Thoracic aorta (tissue), 2 donors: Measurements from ENCODE around the gene DDX39A. TPM values are rescaled to one million over a fixed set of nuclear protein-coding genes. Genes with fewer than 3 reads are reported as not detected.
"Not testable (repeated sequence)": the region's sequence is repeated elsewhere in the genome, so short reads cannot be mapped to it uniquely, and the experiment has no call there.

ENCODE experiments used
- ATAC-seq: fragments of 150-250 bp; one replicate; pipeline ENCODE4 v1.8.0; 2017; ENCODE audit warnings: low read depth; ENCODE audit not compliant: insufficient number of reproducible peaks, low FRiP score
- DNase-seq: peaks from one replicate; pipeline ENCODE4 v3.0.0-alpha.2; 2020; ENCODE audit warnings: low spot score
- H3K27ac ChIP-seq, 2 donors: fragments of 200-600 bp; sonication (generic); 1 replicate in 1 of 2; 2 replicates in 1 of 2; pipeline ENCODE4 v1.5.1; 2016; ENCODE audit warnings: mild to moderate bottlenecking in 2 of 2, moderate library complexity in 2 of 2
- H3K27me3 ChIP-seq: fragments of 200-600 bp; sonication (generic); replicated peaks from 2 replicates; pipeline ENCODE4 v1.6.0; 2016; ENCODE audit warnings: mild to moderate bottlenecking; ENCODE audit not compliant: insufficient read depth
- H3K36me3 ChIP-seq: fragments of 200-600 bp; sonication (generic); one replicate; pipeline ENCODE4 v1.5.1; 2016
- H3K4me1 ChIP-seq, 2 donors: fragments of 200-600 bp; sonication (generic); 1 replicate in 1 of 2; 2 replicates in 1 of 2; pipeline versions ENCODE4 v1.5.1 to v1.6.0; 2016; ENCODE audit warnings: low read depth in 2 of 2, mild to moderate bottlenecking in 1 of 2; ENCODE audit not compliant: control insufficient read depth in 1 of 2
- H3K4me3 ChIP-seq: fragments of 200-600 bp; sonication (generic); 2 replicates; pipeline ENCODE4 v1.5.1; 2016; ENCODE audit warnings: mild to moderate bottlenecking
- H3K9me3 ChIP-seq: fragments of 200-600 bp; sonication (generic); 2 replicates; pipeline ENCODE4 v1.5.1; 2016
- total RNA-seq, 2 donors: library from RNA; depleted of rRNA; stranded (reverse); fragments of >200 nt; gene quantifications; one replicate each; pipeline versions ENCODE4 v1.1.0 to v1.2.3, GENCODE V29; 2016
- TF ChIP-seq, protein P1 (sequence below): fragments of 200-600 bp; sonication (generic); IDR thresholded peaks from one replicate; pipeline ENCODE4 v1.5.1; 2019; ENCODE audit warnings: antibody characterized with exemption

Gene DDX39A
- total RNA-seq, 2 donors from 2014 or later: 77.4 to 81.6 TPM

DNA sequence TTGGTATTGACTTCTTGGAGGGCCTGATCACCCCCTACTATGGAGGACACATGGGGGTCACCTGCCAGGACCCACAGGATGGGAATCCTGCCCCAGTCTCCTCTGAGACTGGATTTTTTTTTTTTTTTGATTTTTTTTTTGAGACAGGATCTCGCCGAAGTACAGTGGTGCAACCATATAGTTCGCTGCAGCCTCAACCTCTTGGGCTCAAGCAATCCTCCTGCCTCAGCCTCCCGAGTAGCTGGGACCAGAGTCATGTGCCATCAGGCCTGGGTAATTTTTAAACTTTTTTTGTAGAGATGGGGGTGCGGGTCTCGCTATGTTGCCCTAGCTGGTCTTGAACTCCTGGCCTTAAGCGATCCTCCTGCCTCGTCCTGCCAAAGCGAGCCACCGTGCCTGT is 52.1 kb downstream of the DDX39A start:
- no peak overlapping the region for H3K4me3 ChIP-seq
- no peak for DNase-seq
- H3K4me1 ChIP-seq: peaks cover 25 to 57% of the 10 kb centered on the region in 2 donors
- ATAC-seq: no peak
- H3K36me3 ChIP-seq: no peaks in the 10 kb centered on the region
- TF ChIP-seq, protein P1, sequence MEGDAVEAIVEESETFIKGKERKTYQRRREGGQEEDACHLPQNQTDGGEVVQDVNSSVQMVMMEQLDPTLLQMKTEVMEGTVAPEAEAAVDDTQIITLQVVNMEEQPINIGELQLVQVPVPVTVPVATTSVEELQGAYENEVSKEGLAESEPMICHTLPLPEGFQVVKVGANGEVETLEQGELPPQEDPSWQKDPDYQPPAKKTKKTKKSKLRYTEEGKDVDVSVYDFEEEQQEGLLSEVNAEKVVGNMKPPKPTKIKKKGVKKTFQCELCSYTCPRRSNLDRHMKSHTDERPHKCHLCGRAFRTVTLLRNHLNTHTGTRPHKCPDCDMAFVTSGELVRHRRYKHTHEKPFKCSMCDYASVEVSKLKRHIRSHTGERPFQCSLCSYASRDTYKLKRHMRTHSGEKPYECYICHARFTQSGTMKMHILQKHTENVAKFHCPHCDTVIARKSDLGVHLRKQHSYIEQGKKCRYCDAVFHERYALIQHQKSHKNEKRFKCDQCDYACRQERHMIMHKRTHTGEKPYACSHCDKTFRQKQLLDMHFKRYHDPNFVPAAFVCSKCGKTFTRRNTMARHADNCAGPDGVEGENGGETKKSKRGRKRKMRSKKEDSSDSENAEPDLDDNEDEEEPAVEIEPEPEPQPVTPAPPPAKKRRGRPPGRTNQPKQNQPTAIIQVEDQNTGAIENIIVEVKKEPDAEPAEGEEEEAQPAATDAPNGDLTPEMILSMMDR: no peak
- H3K27me3 ChIP-seq: no peaks in the 10 kb centered on the region
- H3K9me3 ChIP-seq: no peaks in the 10 kb centered on the region
- H3K27ac ChIP-seq: no peak overlapping the region

GRCh38 chr19:14366529-14366928 is 52.6 kb downstream of the DDX39A start:
- H3K4me1 ChIP-seq: peaks cover 25 to 61% of the 10 kb centered on the region in 2 donors
- H3K27me3 ChIP-seq: no peaks in the 10 kb centered on the region
- H3K36me3 ChIP-seq: no peaks in the 10 kb centered on the region
- no peak overlapping the region for H3K27ac ChIP-seq
- DNase-seq (peak; percentile 40), ATAC-seq (no peak)
- H3K4me3 ChIP-seq: no peak overlapping the region
- TF ChIP-seq, protein P1: no peak
- no peaks in the 10 kb centered on the region for H3K9me3 ChIP-seq

DNA sequence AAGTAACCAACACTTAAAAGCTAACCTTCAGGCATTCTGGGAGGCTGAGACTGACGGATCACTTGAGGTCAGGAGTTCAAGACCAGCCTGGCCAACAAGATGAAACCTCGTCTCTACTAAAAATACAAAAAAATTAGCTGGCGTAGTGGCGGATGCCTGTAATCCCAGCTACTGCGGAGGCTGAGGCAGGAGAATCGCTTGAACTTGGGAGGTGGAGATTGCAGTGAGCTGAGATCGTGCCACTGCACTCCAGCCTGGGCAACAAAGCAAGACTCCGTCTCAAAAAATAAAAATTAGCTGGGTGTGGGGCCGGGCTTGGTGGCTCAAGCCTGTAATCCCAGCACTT is 55.1 kb downstream of the DDX39A start:
- DNase-seq, H3K27me3 ChIP-seq, H3K9me3 ChIP-seq, ATAC-seq, H3K36me3 ChIP-seq: not testable (repeated sequence)
- Histone ChIP-seq H3K27ac (peak overlapping the region; percentile 83 to 93), H3K4me3 (peak overlapping the region; percentile 66), H3K4me1 (peaks cover 13 to 44% of the 10 kb centered on the region in 2 donors)

DNA sequence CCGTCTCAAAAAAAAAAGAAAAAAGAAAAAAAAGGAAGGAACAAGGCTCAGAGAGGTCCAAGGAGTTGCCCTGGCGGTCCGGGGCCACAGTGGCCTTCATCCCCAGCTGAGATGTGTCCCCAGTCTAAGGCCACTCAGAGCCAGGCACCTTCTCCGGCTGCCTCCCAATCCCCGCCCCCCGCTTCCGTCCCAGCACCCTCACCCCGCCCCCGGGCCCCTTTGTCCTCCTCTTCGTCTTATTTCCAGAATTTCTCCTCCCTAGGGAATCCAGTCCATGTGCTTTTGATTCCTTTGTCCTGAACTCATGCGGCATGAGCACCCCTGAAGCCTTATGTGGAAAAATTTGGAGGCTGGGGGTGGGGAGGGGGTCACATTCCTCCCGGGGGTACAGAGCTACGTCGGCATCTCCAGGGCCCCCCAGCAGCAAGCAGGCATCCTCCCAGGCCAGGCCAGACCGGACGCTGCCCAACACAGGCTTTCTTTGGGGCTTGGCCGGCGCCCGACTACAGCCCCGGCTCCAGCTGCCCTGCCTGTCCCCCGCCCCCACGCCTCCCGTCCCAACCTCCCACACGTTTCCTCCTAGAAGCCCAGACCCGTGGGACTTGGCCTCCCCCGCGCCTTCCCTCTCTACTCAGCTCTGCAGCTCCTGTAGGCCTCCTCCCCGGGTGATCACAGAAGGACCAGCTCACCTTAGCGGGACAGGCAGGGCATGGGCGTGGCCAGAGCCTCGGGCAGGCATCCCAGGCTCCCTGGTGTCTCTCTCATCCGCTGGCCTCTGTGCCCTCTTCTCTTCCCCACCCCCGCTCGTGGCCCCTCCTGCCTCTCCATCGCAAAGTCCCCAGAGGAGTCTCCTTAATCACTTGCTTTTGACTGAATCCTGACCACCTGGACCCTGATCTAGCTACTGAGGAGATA is 55.7 kb downstream of the DDX39A start:
- H3K4me3 ChIP-seq: peak overlapping the region; percentile 66
- DNase-seq (peak; percentile 72), ATAC-seq (peak; percentile 68)
- H3K27me3 ChIP-seq: no peaks in the 10 kb centered on the region
- TF ChIP-seq, protein P1: no peak
- peaks cover 12 to 42% of the 10 kb centered on the region in 2 donors for H3K4me1 ChIP-seq
- H3K27ac ChIP-seq: peak overlapping the region; percentile 83 to 93
- H3K36me3 ChIP-seq: no peaks in the 10 kb centered on the region
- H3K9me3 ChIP-seq: no peaks in the 10 kb centered on the region

DNA sequence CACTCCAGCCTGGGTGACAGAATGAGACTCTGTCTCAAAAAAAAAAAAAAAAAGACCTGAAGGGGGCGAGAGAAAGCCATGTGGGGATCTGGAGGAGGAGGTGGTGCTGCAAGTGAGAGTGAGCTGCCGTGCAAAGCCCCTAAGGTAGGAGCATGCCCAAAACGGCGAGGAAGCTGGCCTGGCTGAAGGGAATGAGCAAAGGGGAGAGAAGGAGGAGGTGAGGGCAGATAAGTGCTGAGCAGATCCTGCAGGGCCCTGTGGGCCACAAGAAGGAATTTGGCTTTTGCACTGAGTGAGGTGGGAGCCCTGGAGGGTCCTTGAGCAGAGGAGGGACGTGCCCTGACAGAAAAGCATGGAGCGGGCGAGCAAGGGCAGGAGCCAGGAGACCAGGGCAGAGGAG is 57.3 kb downstream of the DDX39A start:
- no peak for DNase-seq
- Histone ChIP-seq H3K36me3 (no peaks in the 10 kb centered on the region), H3K4me3 (no peak overlapping the region), H3K27ac (peak overlapping the region; percentile 83 to 93), H3K9me3 (no peaks in the 10 kb centered on the region), H3K4me1 (peaks cover 12 to 42% of the 10 kb centered on the region in 2 donors), H3K27me3 (no peaks in the 10 kb centered on the region)
- TF ChIP-seq, protein P1: no peak
- no peak for ATAC-seq

Other genes starting within 250 kb of the DDX39A start
- 10 to 100 TPM; 15.4 to 15.7 TPM for gene ADGRL1, start 213.2 kb downstream of the DDX39A start, total RNA-seq
- 100 to 1,000 TPM; 199 to 281 TPM for gene ADGRE5, start 37.9 kb downstream of the DDX39A start, total RNA-seq
- 100 to 1,000 TPM in 1 of 2 donors, 10 to 100 TPM in 1; 93.8 to 139 TPM for gene PKN1, start 14.0 kb upstream of the DDX39A start, total RNA-seq
- 1 to 10 TPM in 1 of 2 donors, not detected in 1; 2.8 TPM for gene PTGER1, start 56.0 kb upstream of the DDX39A start, total RNA-seq
- 10 to 100 TPM; 56.4 to 77.8 TPM for gene GIPC1, start 76.8 kb upstream of the DDX39A start, total RNA-seq
- 10 to 100 TPM; 50.1 to 50.6 TPM for gene DNAJB1, start 99.1 kb upstream of the DDX39A start, total RNA-seq
- 10 to 100 TPM; 35.6 to 37.6 TPM for gene TECR, start 110.3 kb upstream of the DDX39A start, total RNA-seq
- gene NDUFB7, start 152.7 kb upstream of the DDX39A start, total RNA-seq: 100 to 1,000 TPM; 179 to 251 TPM
- not detected for gene CLEC17A, start 163.7 kb upstream of the DDX39A start, total RNA-seq